Omental fat pad (tissue), 4 donors: Measurements from ENCODE around the gene GOSR2. TPM values are rescaled to one million over a fixed set of nuclear protein-coding genes. Genes with fewer than 3 reads are reported as not detected.

Experiments used
- ATAC-seq: fragments of 150-250 bp; one replicate; pipeline ENCODE4 v1.9.1; 2016; ENCODE audit warnings: mild to moderate bottlenecking, moderate library complexity; ENCODE audit not compliant: low FRiP score
- DNase-seq: peaks from one replicate; pipeline ENCODE4 v3.0.0-alpha.2; 2019; ENCODE audit warnings: low spot score
- total RNA-seq, 4 donors: library from RNA; depleted of rRNA; stranded (reverse); fragments of >200 nt; gene quantifications; one replicate each; pipeline ENCODE4 v1.1.0, GENCODE V29; 2016
- TF ChIP-seq, protein P1 (sequence below), 3 donors: fragments of 450-650 bp; IDR thresholded peaks; one replicate each; pipeline ENCODE4 v1.5.1; 2016 to 2017; ENCODE audit warnings: antibody characterized with exemption in 3 of 3, mild to moderate bottlenecking in 3 of 3, moderate library complexity in 2 of 3

GOSR2 gene
- total RNA-seq, 4 donors from 2014 or later, result 37.4 to 59.4 (median 47.3) TPM

DNA sequence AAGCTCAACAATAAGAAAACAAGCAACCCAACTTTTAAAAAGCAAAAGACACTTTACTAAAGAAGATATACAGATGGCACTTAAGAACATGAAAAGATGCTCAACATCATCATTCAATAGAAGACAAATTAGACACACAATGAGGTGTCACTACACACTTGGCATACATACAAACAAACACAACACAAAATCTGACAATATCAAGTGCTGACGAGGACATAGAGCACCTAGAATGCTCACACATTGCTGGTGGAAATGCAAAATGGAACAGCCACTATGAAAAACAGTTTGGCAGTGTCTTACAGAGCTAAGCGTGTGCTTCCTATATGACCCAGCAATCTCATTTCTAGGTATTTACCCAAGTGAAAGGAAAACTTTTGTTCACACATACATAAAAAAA lies 37.2 kb downstream of the GOSR2 start:
- DNase-seq (no peak), ATAC-seq (no peak)
- TF ChIP-seq, protein P1, sequence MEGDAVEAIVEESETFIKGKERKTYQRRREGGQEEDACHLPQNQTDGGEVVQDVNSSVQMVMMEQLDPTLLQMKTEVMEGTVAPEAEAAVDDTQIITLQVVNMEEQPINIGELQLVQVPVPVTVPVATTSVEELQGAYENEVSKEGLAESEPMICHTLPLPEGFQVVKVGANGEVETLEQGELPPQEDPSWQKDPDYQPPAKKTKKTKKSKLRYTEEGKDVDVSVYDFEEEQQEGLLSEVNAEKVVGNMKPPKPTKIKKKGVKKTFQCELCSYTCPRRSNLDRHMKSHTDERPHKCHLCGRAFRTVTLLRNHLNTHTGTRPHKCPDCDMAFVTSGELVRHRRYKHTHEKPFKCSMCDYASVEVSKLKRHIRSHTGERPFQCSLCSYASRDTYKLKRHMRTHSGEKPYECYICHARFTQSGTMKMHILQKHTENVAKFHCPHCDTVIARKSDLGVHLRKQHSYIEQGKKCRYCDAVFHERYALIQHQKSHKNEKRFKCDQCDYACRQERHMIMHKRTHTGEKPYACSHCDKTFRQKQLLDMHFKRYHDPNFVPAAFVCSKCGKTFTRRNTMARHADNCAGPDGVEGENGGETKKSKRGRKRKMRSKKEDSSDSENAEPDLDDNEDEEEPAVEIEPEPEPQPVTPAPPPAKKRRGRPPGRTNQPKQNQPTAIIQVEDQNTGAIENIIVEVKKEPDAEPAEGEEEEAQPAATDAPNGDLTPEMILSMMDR (IDR thresholded peaks at IDR 0.05), result no peak

DNA sequence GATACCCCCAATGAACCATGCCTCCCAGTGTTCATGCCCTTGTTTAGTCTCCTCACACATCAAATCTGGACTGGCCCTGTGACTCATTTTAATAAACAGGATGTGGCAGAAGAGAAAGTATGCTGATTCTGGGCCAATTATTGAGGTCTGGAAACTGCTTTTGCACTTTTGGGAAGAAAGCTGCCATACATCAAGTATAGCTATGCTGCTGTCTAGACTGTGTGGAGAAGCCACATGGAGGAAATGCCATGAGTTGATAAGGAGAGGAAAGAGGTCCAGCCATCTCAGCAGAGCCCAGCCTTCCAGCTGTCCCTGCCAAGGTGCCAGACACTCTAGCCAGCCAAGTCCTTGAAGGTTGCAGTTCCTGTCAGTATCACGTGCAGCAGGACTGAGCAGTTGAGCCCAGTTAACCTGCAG lies 39.4 kb downstream of the GOSR2 start:
- no peak for ATAC-seq
- TF ChIP-seq, protein P1 (IDR thresholded peaks at IDR 0.05), result no peak
- DNase-seq, result no peak

GRCh38 chr17:46963571-46963970 lies 40.6 kb downstream of the GOSR2 start:
- TF ChIP-seq, protein P1 (IDR thresholded peaks at IDR 0.05), result no peak
- ATAC-seq, result no peak
- DNase-seq, result no peak

- TF ChIP-seq, protein P1 (IDR thresholded peaks at IDR 0.05), result no peak
- DNase-seq (no peak), ATAC-seq (no peak)
These were observed 41.6 kb downstream of the GOSR2 start for GRCh38 chr17:46964315-46965265.

DNA sequence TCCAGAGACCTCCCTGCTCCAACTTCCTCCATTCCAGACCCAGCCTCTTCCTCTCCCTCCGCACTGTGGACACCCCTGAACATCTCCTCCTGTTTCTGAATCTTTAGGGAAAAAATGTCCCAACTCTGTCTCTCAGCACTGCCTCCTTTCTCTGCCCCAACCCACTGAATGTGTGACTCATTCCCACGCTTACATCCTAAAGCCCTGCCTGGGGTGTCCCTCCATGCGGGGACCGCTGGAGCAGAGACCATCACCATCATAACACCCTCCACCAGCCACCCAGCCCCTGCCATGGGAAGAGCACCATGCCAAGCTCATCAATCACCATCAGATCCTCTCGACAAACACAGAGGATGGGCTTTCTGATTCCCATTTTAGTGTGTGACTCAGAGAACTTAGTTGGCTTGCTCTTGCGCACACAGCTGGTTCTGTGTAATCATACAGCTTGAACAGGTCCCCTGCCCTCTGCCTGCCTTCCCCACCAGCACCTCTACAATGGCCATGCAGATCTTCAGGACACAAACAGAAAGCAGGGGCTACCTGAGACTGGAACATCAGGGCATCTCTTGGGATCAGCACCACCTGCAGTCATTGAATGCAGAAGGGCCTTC lies 45.4 kb downstream of the GOSR2 start:
- DNase-seq, result no peak
- no peak for ATAC-seq
- TF ChIP-seq, protein P1 (IDR thresholded peaks at IDR 0.05), result no peak

GRCh38 chr17:46968896-46969295 lies 45.9 kb downstream of the GOSR2 start:
- DNase-seq (no peak), ATAC-seq (no peak)
- TF ChIP-seq, protein P1 (IDR thresholded peaks at IDR 0.05), result no peak
